Activated effector memory CD4-positive, alpha-beta T cell treated with Interleukin-2 at 50 U/mL for 16 hours (primary cell): ENCODE results near the gene FGD5.

Experiments used
- DNase-seq: peaks from one replicate; pipeline ENCODE4 v3.0.0-alpha.2; 2020

FGD5 gene, protein sequence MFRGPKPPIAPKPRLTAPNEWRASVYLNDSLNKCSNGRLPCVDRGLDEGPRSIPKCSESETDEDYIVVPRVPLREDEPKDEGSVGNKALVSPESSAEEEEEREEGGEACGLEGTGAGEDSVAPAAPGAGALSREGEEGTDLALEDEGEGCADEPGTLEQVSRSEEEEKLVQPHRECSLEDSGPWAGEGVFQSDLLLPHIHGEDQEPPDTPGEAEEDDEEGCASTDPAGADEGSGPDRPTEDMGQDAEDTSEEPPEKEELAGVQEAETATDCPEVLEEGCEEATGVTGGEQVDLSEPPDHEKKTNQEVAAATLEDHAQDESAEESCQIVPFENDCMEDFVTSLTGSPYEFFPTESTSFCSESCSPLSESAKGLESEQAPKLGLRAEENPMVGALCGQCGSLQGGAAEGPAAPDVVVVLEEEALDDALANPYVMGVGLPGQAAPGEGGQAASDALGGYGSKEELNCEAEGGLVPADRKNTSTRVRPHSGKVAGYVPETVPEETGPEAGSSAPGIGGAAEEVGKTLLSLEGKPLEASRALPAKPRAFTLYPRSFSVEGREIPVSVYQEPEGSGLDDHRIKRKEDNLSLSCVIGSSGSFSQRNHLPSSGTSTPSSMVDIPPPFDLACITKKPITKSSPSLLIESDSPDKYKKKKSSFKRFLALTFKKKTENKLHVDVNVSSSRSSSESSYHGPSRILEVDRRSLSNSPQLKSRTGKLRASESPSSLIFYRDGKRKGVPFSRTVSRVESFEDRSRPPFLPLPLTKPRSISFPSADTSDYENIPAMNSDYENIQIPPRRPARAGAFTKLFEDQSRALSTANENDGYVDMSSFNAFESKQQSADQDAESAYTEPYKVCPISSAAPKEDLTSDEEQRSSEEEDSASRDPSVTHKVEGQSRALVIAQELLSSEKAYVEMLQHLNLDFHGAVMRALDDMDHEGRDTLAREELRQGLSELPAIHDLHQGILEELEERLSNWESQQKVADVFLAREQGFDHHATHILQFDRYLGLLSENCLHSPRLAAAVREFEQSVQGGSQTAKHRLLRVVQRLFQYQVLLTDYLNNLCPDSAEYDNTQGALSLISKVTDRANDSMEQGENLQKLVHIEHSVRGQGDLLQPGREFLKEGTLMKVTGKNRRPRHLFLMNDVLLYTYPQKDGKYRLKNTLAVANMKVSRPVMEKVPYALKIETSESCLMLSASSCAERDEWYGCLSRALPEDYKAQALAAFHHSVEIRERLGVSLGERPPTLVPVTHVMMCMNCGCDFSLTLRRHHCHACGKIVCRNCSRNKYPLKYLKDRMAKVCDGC (N-terminal part only)

GRCh38 chr3:14818804-14819500 lies at the start of gene FGD5:
TSS of gene FGD5 (plus strand) at chr3:14818962. CDS start at chr3:14819072, 110 bp downstream.
- DNase-seq, result no peak

DNA sequence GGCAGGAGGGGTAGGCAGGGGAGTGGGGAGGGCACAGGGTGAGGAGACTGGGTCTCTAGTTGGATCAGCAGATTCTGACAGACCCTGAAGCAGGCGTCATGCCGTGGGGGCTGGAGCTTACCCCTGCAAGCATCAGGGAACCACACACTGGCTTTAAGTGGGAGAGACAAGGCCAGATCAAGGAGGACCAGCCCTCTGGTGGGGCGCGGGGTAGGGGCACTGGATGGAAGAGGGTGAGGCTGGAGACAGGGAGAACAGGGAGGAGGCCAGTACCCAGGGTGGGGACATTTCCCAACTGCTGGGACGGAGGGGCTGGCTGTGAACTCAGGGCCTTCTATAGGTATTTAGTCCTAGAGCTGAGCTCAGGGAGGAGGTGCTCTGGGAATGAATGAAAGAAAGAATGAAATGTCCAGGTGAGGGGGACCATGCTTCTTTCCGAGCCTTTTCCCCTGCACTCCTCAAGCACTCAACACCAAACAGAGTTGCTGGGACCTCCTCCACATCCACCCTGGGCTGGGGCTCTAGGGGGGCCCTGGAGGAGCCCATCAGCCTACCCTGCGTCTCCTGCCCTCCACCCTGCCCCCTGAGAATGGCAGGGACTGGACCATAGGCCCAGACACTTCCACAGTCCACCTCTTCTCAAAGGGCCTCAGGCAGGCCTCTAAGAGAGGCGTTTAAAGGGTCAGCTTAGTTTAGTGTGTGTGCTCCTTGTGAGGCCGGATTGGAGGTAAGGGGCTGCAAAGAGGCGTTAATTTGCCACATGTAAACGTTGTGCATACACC lies 49.0 kb upstream of the FGD5 start:
- DNase-seq, result no peak

- DNase-seq, result no peak
Measured at GRCh38 chr3:14770591-14770990, 48.2 kb upstream of the FGD5 start.

- no peak for DNase-seq
Measured at GRCh38 chr3:14771593-14772497, 46.9 kb upstream of the FGD5 start.

DNA sequence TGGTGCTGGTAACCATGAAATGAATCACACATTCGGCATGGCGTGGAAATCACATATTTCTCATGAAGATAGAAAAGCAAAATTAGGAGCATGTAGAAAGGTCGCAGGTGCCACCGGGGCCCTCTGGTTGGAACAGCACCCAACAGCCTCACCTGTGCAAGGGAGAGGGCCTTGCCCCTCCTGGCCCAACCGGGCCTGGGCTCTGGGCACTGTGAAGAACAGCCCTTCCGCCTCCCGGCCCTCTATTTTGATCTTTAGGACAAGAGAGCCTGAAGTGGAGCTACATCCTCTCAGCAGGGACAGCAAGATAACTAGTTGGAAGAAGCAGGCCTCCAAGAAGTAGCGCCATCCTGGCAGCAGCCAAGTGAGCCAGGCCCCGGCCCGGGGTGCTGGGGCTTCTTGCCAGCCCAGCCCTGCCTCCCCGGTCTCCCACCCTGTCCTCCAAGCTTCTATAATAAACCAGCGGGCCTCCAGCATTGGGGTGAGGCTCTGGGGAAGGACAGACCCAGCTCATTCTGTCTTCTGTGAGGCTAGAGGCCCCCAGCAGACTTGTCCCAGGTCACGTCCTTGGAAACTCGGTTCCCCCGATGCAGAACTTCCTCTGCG lies 46.1 kb upstream of the FGD5 start:
- DNase-seq, result no peak

DNA sequence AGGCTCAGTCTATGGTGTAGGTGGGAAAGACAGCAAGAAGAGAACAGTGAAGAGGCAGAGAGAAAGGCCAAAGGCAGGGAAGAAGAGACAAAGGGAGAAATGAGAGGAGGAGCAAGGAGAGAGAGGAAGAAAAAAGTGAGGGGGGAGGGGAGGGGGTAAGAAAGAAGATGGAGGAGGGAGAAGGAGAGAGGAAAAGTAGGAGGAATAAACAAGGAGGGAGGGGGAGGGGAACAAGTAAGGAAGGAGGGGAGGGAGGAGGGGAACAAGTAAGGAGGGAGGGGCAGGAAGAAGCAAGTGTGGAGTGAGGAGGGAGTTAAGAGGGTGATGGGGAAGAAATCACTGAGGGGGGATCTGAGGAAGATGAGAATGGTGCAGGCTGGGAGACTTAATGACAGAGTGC lies 45.5 kb upstream of the FGD5 start:
- DNase-seq, result no peak

DNA sequence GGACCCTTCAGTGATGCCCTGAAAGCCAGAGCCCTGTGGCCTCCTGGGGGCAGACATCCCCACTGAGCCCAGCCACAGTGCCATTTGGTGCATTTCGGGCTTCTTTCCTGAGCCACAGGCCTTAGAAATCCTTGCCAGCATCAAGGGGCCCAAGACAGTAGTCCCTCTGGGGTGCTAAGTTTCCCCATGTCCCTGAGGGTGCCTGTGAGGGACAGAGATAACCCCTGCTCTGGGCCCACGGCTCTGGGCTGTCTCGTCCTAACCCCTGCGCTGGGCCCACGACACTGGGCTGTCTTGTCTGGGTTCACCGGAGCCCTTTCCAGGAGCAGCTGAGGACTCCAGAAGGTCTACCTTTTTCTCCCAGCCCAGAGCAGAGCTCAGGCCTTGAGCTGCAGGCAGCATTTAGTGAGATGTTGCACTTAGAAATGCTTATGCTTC lies 45.1 kb upstream of the FGD5 start:
- no peak for DNase-seq

DNA sequence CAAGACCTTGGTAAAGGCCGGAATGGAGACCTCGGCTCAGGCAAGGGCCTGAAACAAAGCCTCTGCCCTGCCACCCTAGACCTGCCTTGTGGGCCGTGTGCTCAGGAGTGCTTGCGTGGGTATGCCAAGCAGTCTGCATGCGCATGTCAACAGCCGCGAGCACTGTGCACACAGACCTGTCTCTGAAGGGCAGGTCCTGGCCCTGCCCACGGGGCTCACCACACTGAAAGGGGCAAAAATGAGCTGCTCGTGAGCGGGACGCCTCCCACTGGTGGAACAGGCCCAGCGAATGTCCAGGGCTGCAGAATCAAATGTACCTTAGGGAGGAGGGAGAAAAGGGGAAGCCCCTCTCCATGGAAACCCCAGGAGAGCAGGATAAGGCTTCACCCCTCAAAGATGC lies 44.3 kb upstream of the FGD5 start:
- no peak for DNase-seq

DNA sequence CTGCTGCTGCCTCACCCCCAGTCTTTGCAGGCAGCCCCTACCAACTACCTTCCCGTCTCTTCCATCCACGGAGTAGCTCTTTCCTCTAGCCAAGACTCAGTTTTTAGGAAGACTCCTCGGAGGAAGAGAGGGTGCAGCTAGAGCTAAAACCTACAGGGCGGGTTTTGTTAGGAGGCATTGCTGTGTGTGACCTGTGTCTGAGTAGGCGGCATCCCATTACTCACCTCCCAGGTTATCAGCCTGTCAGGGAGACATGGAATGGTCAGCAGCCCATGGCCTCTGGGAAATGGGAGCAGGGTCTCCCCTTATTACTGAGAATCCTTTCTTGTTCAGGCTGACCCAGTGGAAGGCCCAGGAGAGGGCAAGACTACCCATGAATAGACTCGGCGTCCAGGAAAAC lies 43.8 kb upstream of the FGD5 start:
- DNase-seq, result no peak

GRCh38 chr3:14775563-14775962 lies 43.2 kb upstream of the FGD5 start:
- DNase-seq, result no peak

DNA sequence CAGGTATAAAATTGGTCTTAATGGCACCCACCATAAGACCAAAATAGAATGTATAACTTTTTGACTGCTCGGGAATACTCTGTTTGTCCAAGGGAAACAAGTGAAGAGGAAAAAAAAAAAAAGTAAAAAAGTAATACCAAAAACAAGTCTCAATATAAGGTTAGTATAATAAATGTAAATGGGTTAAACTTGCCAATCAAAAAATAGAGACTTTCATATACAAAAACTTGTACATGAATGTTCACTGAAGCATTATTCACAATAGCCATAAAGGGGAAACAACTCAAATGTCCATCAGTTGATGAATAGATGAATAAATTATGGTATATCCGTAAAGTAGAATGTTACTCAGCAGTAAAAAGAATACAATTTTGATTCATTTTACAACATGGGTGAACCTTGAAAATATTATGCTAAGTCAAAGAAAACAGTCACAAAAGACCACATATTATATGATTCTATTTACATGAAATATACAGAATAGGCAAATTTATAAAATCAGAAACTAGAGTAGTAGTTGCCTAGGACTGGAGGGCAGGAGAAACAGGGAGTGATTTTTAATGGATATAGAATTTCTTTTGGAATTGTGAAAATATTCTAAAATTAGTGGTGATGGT lies 39.6 kb upstream of the FGD5 start:
- DNase-seq, result no peak

- no peak for DNase-seq
Measured at GRCh38 chr3:14780927-14781507, 37.7 kb upstream of the FGD5 start.

- no peak for DNase-seq
Measured at GRCh38 chr3:14783480-14784086, 35.2 kb upstream of the FGD5 start.

DNA sequence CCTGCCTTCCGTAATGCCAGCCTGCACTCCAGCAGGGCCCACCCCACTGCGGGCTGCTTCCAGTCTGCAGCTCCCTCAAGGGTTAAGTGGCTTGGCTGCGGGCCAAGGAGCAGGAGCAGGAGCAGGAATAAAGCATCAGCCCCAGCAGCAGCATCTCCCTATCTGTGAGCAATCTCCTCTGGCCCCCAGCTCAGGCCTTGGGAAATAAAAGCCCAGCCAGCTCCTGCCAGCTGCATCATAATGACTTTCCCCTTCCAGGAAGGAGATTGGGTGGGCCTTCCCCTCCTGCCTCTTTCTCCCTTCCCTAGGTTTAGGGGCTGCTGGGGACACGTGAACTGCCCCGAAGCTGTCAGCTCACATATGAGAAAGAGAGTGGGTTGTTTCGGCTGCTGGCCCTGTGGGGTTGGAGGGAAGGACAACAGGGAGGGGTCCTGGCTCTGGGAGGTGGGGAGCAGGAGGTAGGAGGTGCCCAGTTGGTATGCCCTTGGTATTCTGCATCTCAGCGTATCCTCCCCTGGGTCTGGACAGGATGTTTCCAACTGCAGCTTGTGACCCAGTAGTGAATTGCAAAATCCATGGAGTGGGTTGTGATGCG lies 34.6 kb upstream of the FGD5 start:
- no peak for DNase-seq

GRCh38 chr3:14785207-14786155 lies 33.3 kb upstream of the FGD5 start:
- no peak for DNase-seq

DNA sequence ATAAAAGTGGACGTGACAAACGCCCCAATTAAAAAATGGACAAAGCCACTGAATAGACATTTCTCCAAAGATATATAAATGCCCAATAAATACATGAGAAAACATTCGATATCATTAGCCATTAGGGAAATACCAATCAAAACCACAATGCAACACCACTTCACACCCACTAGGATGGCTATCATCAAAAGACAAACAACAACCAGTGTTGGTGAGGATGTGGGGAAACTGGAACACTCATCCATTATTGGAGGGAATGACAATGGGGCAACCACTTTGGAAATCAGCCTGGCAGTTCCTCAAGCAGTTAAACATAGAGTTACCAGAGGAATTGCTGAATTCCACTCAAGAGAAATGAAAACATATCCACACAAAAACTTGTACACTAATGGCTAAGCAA lies 32.4 kb upstream of the FGD5 start:
- no peak for DNase-seq

DNA sequence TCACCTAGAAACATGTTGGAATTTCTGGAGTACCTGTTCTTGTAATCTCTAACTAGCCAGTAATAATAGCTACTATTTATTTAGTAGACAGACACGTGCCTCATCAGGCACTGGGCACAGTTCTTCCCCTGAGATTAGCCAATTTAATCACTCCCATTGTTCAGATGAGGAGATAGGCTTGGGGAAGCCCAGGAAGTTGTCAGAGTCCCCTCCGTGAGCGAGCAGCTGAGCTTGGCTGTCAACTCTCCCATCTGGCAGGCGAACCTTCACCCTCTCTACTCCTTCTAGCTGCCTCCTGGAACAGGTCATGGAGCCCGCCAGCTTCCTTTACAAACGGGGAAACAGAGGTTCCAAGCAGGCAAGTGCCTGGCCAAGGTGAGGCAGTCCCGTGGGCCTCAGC lies 31.1 kb upstream of the FGD5 start:
- no peak for DNase-seq
